ENCODE measurements around the gene COMT. TPM values are rescaled to one million over a fixed set of nuclear protein-coding genes. Genes with fewer than 3 reads are reported as not detected.

COMT gene
- total RNA-seq, 1 experiment from 2014 or later = 109 TPM

- Histone ChIP-seq H3K79me2 (ENCODE audit: insufficient read depth, low read length) (peaks cover 16% of the 10 kb centered on the region), H3K4me1 (ENCODE audit: control insufficient read depth in 1 of 2, insufficient read depth in 2 of 2, low read length in 2 of 2) (peaks cover 37 to 45% of the 10 kb centered on the region in 2 experiments), H3K27ac (ENCODE audit: low read depth, low read length) (peak overlapping the region; percentile 68), H3K9me2 (ENCODE audit: insufficient read depth) (no peaks in the 10 kb centered on the region), H4K20me1 (ENCODE audit: insufficient read depth) (no peaks in the 10 kb centered on the region), H3K27me3 (ENCODE audit: insufficient read depth, low read length) (no peaks in the 10 kb centered on the region), H3K9me3 (ENCODE audit: control insufficient read depth in 1 of 2, insufficient read depth in 1 of 2, low read depth in 1 of 2, low read length in 2 of 2) (no peaks in the 10 kb centered on the region), H3K9ac (ENCODE audit: low read length) (peak overlapping the region; percentile 60), H3K4me3 (replicated peaks in 1 of 2; ENCODE audit: low read depth in 1 of 2, low read length in 2 of 2) (peak overlapping the region; percentile 16 to 28; a peak in 3 of 4 replicates), H2AFZ (ENCODE audit: low read depth, low read length, poor library complexity, severe bottlenecking) (no peak overlapping the region), H3K4me2 (ENCODE audit: low read length) (peak overlapping the region; percentile 96), H3K36me3 (ENCODE audit: control insufficient read depth in 1 of 2, insufficient read depth in 2 of 2, low read length in 2 of 2) (peaks cover 0 to 3% of the 10 kb centered on the region in 2 experiments; a peak in 1 of 4 replicates)
- intact Hi-C loops (cut with micrococcal nuclease) = loop anchor here (10.0 kb wide), 1 partner anchor 101 kb away; the partner anchor contains the start of gene DGCR8
- POLR2A ChIA-PET = interaction anchor here (1.4 kb wide), 2 partner anchors 9 to 79 kb away, joined by 4 to 5 read pairs; no protein-coding TSS in a partner anchor
- CTCF ChIA-PET = interaction anchor here (0.6 to 1.2 kb wide), 3 partner anchors 14 to 145 kb away, joined by 3 read pairs; no protein-coding TSS in a partner anchor
- RAD21 ChIA-PET (ENCODE audit: low non-redundant PET in 1 of 2, low total read pairs in 2 of 2, uncharacterized antibody in 2 of 2, unreplicated experiment in 2 of 2) = no interaction called here
- peak; percentile 72 for ATAC-seq
- BruUV-seq (replicated peaks) = no TSS peak
- TF ChIP-seq, protein P1, sequence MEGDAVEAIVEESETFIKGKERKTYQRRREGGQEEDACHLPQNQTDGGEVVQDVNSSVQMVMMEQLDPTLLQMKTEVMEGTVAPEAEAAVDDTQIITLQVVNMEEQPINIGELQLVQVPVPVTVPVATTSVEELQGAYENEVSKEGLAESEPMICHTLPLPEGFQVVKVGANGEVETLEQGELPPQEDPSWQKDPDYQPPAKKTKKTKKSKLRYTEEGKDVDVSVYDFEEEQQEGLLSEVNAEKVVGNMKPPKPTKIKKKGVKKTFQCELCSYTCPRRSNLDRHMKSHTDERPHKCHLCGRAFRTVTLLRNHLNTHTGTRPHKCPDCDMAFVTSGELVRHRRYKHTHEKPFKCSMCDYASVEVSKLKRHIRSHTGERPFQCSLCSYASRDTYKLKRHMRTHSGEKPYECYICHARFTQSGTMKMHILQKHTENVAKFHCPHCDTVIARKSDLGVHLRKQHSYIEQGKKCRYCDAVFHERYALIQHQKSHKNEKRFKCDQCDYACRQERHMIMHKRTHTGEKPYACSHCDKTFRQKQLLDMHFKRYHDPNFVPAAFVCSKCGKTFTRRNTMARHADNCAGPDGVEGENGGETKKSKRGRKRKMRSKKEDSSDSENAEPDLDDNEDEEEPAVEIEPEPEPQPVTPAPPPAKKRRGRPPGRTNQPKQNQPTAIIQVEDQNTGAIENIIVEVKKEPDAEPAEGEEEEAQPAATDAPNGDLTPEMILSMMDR (IDR thresholded peaks at IDR 0.05 in 2 of 3, conservative IDR thresholded peaks at IDR 0.05 in 1 of 3; ENCODE audit: borderline replicate concordance in 1 of 3, insufficient read depth in 1 of 3, low read depth in 2 of 3, low read length in 2 of 3) = no peak
- TF ChIP-seq EGR1 (IDR thresholded peaks at IDR 0.05; ENCODE audit: low read depth) (no peak), CEBPB (IDR thresholded peaks at IDR 0.05; ENCODE audit: low read depth) (no peak), TCF7L2 (IDR thresholded peaks at IDR 0.05; ENCODE audit: borderline replicate concordance, extremely low read depth, insufficient read depth, insufficient read length) (peak; percentile 84), YY1 (IDR thresholded peaks at IDR 0.05; ENCODE audit: extremely low read depth, insufficient replicate concordance, low read depth, low read length) (no peak), POLR2AphosphoS5 (IDR thresholded peaks at IDR 0.05; ENCODE audit: low read depth, low read length) (0 out of 2 replicates have a peak, but pooled peaks have one; percentile 29), SP1 (IDR thresholded peaks at IDR 0.05; ENCODE audit: low read depth) (peak; percentile 53), ZNF274 (IDR thresholded peaks at IDR 0.05; ENCODE audit: low read depth, low read length) (no peak), EZH2 (IDR thresholded peaks at IDR 0.05) (no peak), SRF (IDR thresholded peaks at IDR 0.05; ENCODE audit: low read depth) (no peak), SIN3A (IDR thresholded peaks at IDR 0.05; ENCODE audit: low read depth) (no peak)
- TF ChIP-seq, protein P2, sequence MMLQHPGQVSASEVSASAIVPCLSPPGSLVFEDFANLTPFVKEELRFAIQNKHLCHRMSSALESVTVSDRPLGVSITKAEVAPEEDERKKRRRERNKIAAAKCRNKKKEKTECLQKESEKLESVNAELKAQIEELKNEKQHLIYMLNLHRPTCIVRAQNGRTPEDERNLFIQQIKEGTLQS (IDR thresholded peaks at IDR 0.05) = no peak; the same call in 1 of the 2 replicates
- peak; percentile 55 for DNase-seq (ENCODE audit: low read depth, low spot score)
Observed at GRCh38 chr22:19984201-19984753, 42.7 kb downstream of the COMT start.
